GM12865 (cell line): ENCODE measurements around the gene RMND1.
A peak's percentile ranks its signal among the peaks of the same experiment; 100 is the strongest.

Source experiments
- DNase-seq: peaks from one replicate; pipeline ENCODE4 v3.0.0; 2010; ENCODE audit warnings: low read depth
- H3K4me3 ChIP-seq: 2 replicates; pipeline ENCODE4 v1.5.1; 2011; ENCODE audit warnings: mild to moderate bottlenecking, low read depth, low read length, control low read depth
- TF ChIP-seq, protein P1 (sequence below): IDR thresholded peaks from 2 replicates; pipeline ENCODE4 v1.5.1; 2011; ENCODE audit warnings: low read length, control low read depth, low read depth, inconsistent platforms; ENCODE audit not compliant: insufficient read depth; ENCODE audit errors: missing control alignments

The RMND1 gene

DNA sequence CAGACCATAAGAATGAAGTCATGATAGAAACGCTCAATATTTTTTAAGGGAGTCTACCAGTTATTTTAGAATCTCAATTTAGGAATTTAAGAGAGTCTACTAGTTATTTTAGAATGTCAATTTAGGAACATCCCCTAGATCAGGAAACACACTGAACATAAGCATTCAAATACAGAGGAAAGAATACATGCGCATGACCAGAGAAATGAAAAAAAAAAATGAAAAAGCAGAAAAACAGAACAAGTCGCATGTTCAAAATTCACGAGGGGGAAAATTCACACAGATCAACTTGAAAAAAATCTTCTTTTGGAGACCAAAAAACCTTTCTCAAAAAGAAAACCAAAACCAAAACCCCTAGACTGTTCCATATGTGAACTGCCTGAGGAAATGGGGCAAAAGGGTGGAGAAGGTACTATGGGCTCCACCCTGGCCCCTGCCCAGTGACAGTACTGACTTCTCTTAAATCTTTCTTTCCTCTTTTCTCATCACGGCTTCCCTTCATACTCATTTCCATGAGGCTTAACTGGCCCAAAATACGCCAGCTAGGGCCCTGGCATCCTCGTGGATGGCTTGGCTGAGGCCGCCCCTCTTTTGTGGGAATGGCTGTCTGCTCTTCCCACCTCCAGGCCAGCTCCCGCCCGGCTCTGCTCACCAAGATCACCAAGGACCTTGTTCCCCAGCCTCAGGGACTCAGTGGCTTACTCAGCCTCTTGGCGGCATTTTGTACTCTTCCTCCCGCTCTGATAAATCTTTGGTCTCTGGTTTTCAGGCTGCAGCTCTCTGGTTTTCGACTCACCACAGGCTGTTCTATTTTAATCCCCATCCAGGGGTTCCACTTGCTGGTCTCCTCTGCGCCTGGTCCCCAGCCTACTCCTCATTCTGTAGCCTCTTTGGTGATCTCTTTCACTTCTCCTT lies 71.7 kb downstream of the RMND1 start:
- peak; percentile 57 for DNase-seq
- TF ChIP-seq, protein P1, sequence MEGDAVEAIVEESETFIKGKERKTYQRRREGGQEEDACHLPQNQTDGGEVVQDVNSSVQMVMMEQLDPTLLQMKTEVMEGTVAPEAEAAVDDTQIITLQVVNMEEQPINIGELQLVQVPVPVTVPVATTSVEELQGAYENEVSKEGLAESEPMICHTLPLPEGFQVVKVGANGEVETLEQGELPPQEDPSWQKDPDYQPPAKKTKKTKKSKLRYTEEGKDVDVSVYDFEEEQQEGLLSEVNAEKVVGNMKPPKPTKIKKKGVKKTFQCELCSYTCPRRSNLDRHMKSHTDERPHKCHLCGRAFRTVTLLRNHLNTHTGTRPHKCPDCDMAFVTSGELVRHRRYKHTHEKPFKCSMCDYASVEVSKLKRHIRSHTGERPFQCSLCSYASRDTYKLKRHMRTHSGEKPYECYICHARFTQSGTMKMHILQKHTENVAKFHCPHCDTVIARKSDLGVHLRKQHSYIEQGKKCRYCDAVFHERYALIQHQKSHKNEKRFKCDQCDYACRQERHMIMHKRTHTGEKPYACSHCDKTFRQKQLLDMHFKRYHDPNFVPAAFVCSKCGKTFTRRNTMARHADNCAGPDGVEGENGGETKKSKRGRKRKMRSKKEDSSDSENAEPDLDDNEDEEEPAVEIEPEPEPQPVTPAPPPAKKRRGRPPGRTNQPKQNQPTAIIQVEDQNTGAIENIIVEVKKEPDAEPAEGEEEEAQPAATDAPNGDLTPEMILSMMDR, result no peak
- H3K4me3 ChIP-seq, result peak overlapping the region; percentile 31

GRCh38 chr6:151377095-151377494 lies 74.8 kb downstream of the RMND1 start:
- DNase-seq, result no peak
- TF ChIP-seq, protein P1, result no peak
- H3K4me3 ChIP-seq, result no peak overlapping the region

GRCh38 chr6:151376440-151376839 lies 75.5 kb downstream of the RMND1 start:
- DNase-seq, result no peak
- no peak overlapping the region for H3K4me3 ChIP-seq
- TF ChIP-seq, protein P1, result no peak

- TF ChIP-seq, protein P1, result no peak
- H3K4me3 ChIP-seq, result no peak overlapping the region
- DNase-seq, result no peak
Measured at GRCh38 chr6:151375833-151376232, 76.1 kb downstream of the RMND1 start.

DNA sequence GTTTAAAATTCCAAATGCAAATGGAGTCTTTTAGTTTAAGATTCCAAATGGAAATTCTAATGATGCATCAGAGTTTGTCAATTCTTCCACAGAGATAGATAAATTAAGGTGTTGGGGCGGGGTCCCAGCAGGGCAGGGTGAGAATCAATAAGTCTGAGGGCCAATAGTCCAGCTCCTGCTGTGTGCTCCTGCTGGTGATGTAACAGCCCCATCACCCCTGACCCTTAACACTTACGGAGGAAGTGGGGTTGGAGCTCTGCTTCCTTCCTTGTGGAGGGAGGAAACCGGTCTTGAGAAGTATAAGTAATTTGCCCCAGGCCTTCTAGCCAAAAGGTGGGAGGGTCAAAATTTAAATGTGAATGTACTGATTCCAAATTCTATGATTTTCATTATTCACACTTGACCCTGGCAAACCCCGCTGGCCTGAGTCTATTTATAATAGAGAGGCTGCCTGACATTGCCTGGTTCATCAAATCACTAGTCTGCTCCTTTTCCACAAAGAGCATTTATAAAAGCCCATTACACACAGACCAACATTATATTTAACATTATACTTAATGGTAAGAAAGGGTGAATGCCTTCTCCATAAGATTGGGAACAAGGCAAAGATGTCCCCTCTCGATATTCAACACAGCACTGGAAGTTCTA lies 77.8 kb downstream of the RMND1 start:
- DNase-seq, result no peak
- TF ChIP-seq, protein P1, result no peak
- H3K4me3 ChIP-seq, result no peak overlapping the region

GRCh38 chr6:151372164-151372563 lies 79.8 kb downstream of the RMND1 start:
- no peak for DNase-seq
- no peak overlapping the region for H3K4me3 ChIP-seq
- TF ChIP-seq, protein P1, result no peak
